Renal cortex interstitium (tissue), 11 donors: Measurements from ENCODE around the gene CEP131. TPM values are rescaled to one million over a fixed set of nuclear protein-coding genes. Genes with fewer than 3 reads are reported as not detected.
A peak's percentile ranks its signal among the peaks of the same experiment; 100 is the strongest.

Experiments used
- DNase-seq, 11 donors: peaks; one replicate each; pipeline ENCODE4 v3.0.0-alpha.2; 2013; ENCODE audit warnings: low read depth in 9 of 11, low spot score in 4 of 11; ENCODE audit errors: extremely low read depth in 1 of 11
- polyA plus RNA-seq, 3 donors: library from polyadenylated mRNA; unstranded; fragments of 120-200 nt; gene quantifications; one replicate each; pipeline ENCODE4 v1.2.1, GENCODE V29; 2013; ENCODE audit not compliant: insufficient read length in 3 of 3

Gene CEP131
- polyA plus RNA-seq, 3 donors: 14.4 to 25.3 (median 20.5) TPM

GRCh38 chr17:81210466-81210865 lies 12.3 kb downstream of the CEP131 start:
- DNase-seq: no peak

GRCh38 chr17:81209141-81209540 lies 13.6 kb downstream of the CEP131 start:
- DNase-seq: no peak

GRCh38 chr17:81208651-81209050 lies 14.1 kb downstream of the CEP131 start:
- no peak for DNase-seq

- no peak for DNase-seq
These were observed 14.9 kb downstream of the CEP131 start for GRCh38 chr17:81207610-81208581.

GRCh38 chr17:81206657-81207056 lies 16.1 kb downstream of the CEP131 start:
- DNase-seq: no peak

- DNase-seq: no peak
These were observed 16.6 kb downstream of the CEP131 start for GRCh38 chr17:81206166-81206565.

GRCh38 chr17:81204578-81204977 lies 18.2 kb downstream of the CEP131 start:
- no peak for DNase-seq

- no peak for DNase-seq
These were observed 19.6 kb downstream of the CEP131 start for GRCh38 chr17:81203136-81203535.

GRCh38 chr17:81202318-81202717 lies 20.4 kb downstream of the CEP131 start:
- no peak for DNase-seq

- peak in 4 of 11 donors; percentile 17 to 45 (median 34) for DNase-seq
These were observed 21.8 kb downstream of the CEP131 start for GRCh38 chr17:81200695-81201580.

- no peak for DNase-seq
These were observed 22.6 kb downstream of the CEP131 start for GRCh38 chr17:81200201-81200600.

GRCh38 chr17:81199482-81199830 lies 23.3 kb downstream of the CEP131 start:
- DNase-seq: no peak

- no peak for DNase-seq
These were observed 23.8 kb downstream of the CEP131 start for GRCh38 chr17:81198826-81199481.

- DNase-seq: no peak
These were observed 24.8 kb downstream of the CEP131 start for GRCh38 chr17:81197831-81198490.

- no peak for DNase-seq
These were observed 25.4 kb downstream of the CEP131 start for GRCh38 chr17:81197409-81197795.

- DNase-seq: no peak
These were observed 26.0 kb downstream of the CEP131 start for GRCh38 chr17:81196505-81197408.

GRCh38 chr17:81195941-81196495 lies 26.7 kb downstream of the CEP131 start:
- no peak for DNase-seq
